HCT116 (cell line): Measurements from ENCODE around the gene CDK11B. TPM values are rescaled to one million over a fixed set of nuclear protein-coding genes. Genes with fewer than 3 reads are reported as not detected.

Source experiments
- ATAC-seq: fragments of 200-7000 bp; cut with Tn5 transposase; 2 replicates; pipeline ENCODE4 v1.9.1; 2020; ENCODE audit warnings: mild to moderate bottlenecking, moderate library complexity
- BruUV-seq: library from RNA; stranded (reverse); fragments of 400-500 nt; replicated peaks from 2 replicates; lab custom pipeline; 2021; lab: Mats Ljungman, UMichigan
- CTCF ChIA-PET: fragments of 300-600 bp; sonication (Branson Sonifier 250); formaldehyde crosslinking; loops from one replicate; lab custom pipeline; 2021; ENCODE audit warnings: antibody characterized with exemption; lab: Charles Lee
- POLR2A ChIA-PET: fragments of 300-600, 350-600 bp; sonication (Branson Sonifier 250); formaldehyde crosslinking; loops from one replicate; lab custom pipeline; 2021; ENCODE audit warnings: antibody characterized with exemption; lab: Charles Lee
- RAD21 ChIA-PET, 2 experiments: fragments of 300-600 bp; sonication (Branson Sonifier 250); formaldehyde crosslinking; loops; one replicate each; lab custom pipeline; 2023; ENCODE audit warnings: low total read pairs in 2 of 2; ENCODE audit not compliant: uncharacterized antibody in 2 of 2, unreplicated experiment in 2 of 2, low non-redundant PET in 1 of 2; lab: Charles Lee
- DNase-seq: peaks from one replicate; pipeline ENCODE4 v3.0.0-alpha.2; 2010; ENCODE audit warnings: low read depth, low spot score
- H2AFZ ChIP-seq: fragments of 200-600 bp; shearing (Covaris generic), sonication (generic); 2 replicates; pipeline ENCODE4 v1.6.1; 2017; ENCODE audit warnings: low read depth, mixed run types, mixed read lengths, antibody characterized with exemption, low read length; ENCODE audit not compliant: poor library complexity, severe bottlenecking
- H3K27ac ChIP-seq: 2 replicates; pipeline ENCODE4 v1.5.1; 2012; ENCODE audit warnings: low read depth, low read length
- H3K27me3 ChIP-seq: fragments of 200-600 bp; sonication (generic); 2 replicates; pipeline ENCODE4 v1.6.1; 2016; ENCODE audit warnings: mixed run types, low read length, mixed read lengths; ENCODE audit not compliant: insufficient read depth
- H3K36me3 ChIP-seq, 2 experiments: fragments of 200-500 bp in 1 of 2; fragments of 200-600 bp in 1 of 2; sonication (Bioruptor generic) in 1 of 2; sonication (generic) in 1 of 2; 2 replicates each; pipeline versions ENCODE4 v1.5.1 to v1.6.1; 2014 to 2016; ENCODE audit warnings: low read length in 2 of 2, inconsistent platforms in 1 of 2, mixed read lengths in 1 of 2, mixed run types in 1 of 2; ENCODE audit not compliant: insufficient read depth in 2 of 2, control insufficient read depth in 1 of 2
- H3K4me1 ChIP-seq, 2 experiments: fragments of 200-600 bp in 1 of 2; sonication (generic) in 1 of 2; 2 replicates each; pipeline versions ENCODE4 v1.5.1 to v1.6.1; 2012 to 2017; ENCODE audit warnings: low read length in 2 of 2, inconsistent platforms in 1 of 2, mild to moderate bottlenecking in 1 of 2, mixed read lengths in 1 of 2, mixed run types in 1 of 2, moderate library complexity in 1 of 2; ENCODE audit not compliant: insufficient read depth in 2 of 2, control insufficient read depth in 1 of 2
- H3K4me2 ChIP-seq: fragments of 200-600 bp; sonication (generic); 2 replicates; pipeline ENCODE4 v1.6.1; 2017; ENCODE audit warnings: mixed run types, low read length, mixed read lengths
- H3K4me3 ChIP-seq, 2 experiments: fragments of 200-600 bp in 1 of 2; sonication (generic) in 1 of 2; replicated peaks in 1 of 2; 2 replicates each; pipeline ENCODE4 v1.5.1; 2011 to 2016; ENCODE audit warnings: low read length in 2 of 2, control low read depth in 1 of 2, low read depth in 1 of 2, mild to moderate bottlenecking in 1 of 2, mixed read lengths in 1 of 2, mixed run types in 1 of 2
- H3K79me2 ChIP-seq: fragments of 200-600 bp; sonication (generic); 2 replicates; pipeline ENCODE4 v1.6.1; 2017; ENCODE audit warnings: mild to moderate bottlenecking, mixed run types, low read length, moderate library complexity, mixed read lengths; ENCODE audit not compliant: insufficient read depth
- H3K9ac ChIP-seq: fragments of 200-600 bp; sonication (generic); 2 replicates; pipeline ENCODE4 v1.6.1; 2016; ENCODE audit warnings: low read length, mixed read lengths
- H3K9me2 ChIP-seq: fragments of 200-600 bp; sonication (generic), shearing (Covaris generic); 2 replicates; pipeline ENCODE4 v1.6.1; 2017; ENCODE audit warnings: mixed run types, mild to moderate bottlenecking, moderate library complexity; ENCODE audit not compliant: insufficient read depth
- H3K9me3 ChIP-seq, 2 experiments: fragments of 200-500 bp in 1 of 2; fragments of 200-600 bp in 1 of 2; sonication (Bioruptor generic) in 1 of 2; sonication (generic) in 1 of 2; 2 replicates each; pipeline ENCODE4 v1.6.1; 2014 to 2017; ENCODE audit warnings: low read length in 2 of 2, mixed read lengths in 2 of 2, inconsistent platforms in 1 of 2, low read depth in 1 of 2, mild to moderate bottlenecking in 1 of 2, mixed run types in 1 of 2, moderate library complexity in 1 of 2; ENCODE audit not compliant: control insufficient read depth in 1 of 2, insufficient read depth in 1 of 2
- H4K20me1 ChIP-seq: fragments of 200-600 bp; sonication (generic), shearing (Covaris generic); 2 replicates; pipeline ENCODE4 v1.6.1; 2017; ENCODE audit warnings: mixed run types, mild to moderate bottlenecking, moderate library complexity; ENCODE audit not compliant: insufficient read depth
- CBX3 ChIP-seq: IDR thresholded peaks from 2 replicates; pipeline ENCODE4 v1.6.1; 2012; ENCODE audit warnings: low read depth
- CEBPB ChIP-seq: IDR thresholded peaks from 2 replicates; pipeline ENCODE4 v1.6.1; 2012; ENCODE audit warnings: low read depth
- CTCF ChIP-seq, 3 experiments: fragments of 200-600 bp in 1 of 3; sonication (generic) in 1 of 3; IDR thresholded peaks in 2 of 3; conservative IDR thresholded peaks in 1 of 3; 2 replicates each; pipeline ENCODE4 v1.5.1; 2012 to 2017; ENCODE audit warnings: low read depth in 2 of 3, low read length in 2 of 3, antibody characterized with exemption in 1 of 3, borderline replicate concordance in 1 of 3, control low read depth in 1 of 3, mild to moderate bottlenecking in 1 of 3, mixed read lengths in 1 of 3, mixed run types in 1 of 3, moderate library complexity in 1 of 3; ENCODE audit not compliant: insufficient read depth in 1 of 3
- EGR1 ChIP-seq: IDR thresholded peaks from 2 replicates; pipeline ENCODE4 v1.6.1; 2012; ENCODE audit warnings: low read depth
- ELF1 ChIP-seq: IDR thresholded peaks from 2 replicates; pipeline ENCODE4 v1.6.1; 2012; ENCODE audit warnings: low read depth, borderline replicate concordance
- EZH2 ChIP-seq: fragments of 200-600 bp; sonication (generic); IDR thresholded peaks from 2 replicates; pipeline ENCODE4 v1.6.1; 2017; ENCODE audit warnings: antibody characterized with exemption, mixed run types
- FOSL1 ChIP-seq: IDR thresholded peaks from 2 replicates; pipeline ENCODE4 v1.6.1; 2012; ENCODE audit warnings: low read depth
- JUND ChIP-seq: IDR thresholded peaks from 2 replicates; pipeline ENCODE4 v1.6.1; 2012
- MAX ChIP-seq: IDR thresholded peaks from 2 replicates; pipeline ENCODE4 v1.6.1; 2012
- POLR2AphosphoS5 ChIP-seq: IDR thresholded peaks from 2 replicates; pipeline ENCODE4 v1.6.1; 2011; ENCODE audit warnings: mild to moderate bottlenecking, low read depth, low read length, moderate library complexity
- SIN3A ChIP-seq: IDR thresholded peaks from 2 replicates; pipeline ENCODE4 v1.6.1; 2012; ENCODE audit warnings: low read depth
- SP1 ChIP-seq: IDR thresholded peaks from 2 replicates; pipeline ENCODE4 v1.6.1; 2012; ENCODE audit warnings: low read depth
- SRF ChIP-seq: IDR thresholded peaks from 2 replicates; pipeline ENCODE4 v1.6.1; 2012; ENCODE audit warnings: low read depth
- YY1 ChIP-seq: IDR thresholded peaks from 2 replicates; pipeline ENCODE4 v1.6.1; 2011; ENCODE audit warnings: low read length, low read depth, moderate library complexity, mild to moderate bottlenecking; ENCODE audit not compliant: insufficient replicate concordance; ENCODE audit errors: extremely low read depth
- ZFX ChIP-seq: fragments of 450-650 bp; IDR thresholded peaks from 2 replicates; pipeline ENCODE4 v1.6.1; 2017
- ZNF274 ChIP-seq: fragments of 200-500 bp; sonication (Bioruptor generic); IDR thresholded peaks from 2 replicates; pipeline ENCODE4 v1.6.1; 2014; ENCODE audit warnings: mild to moderate bottlenecking, low read depth, low read length, inconsistent platforms
- intact Hi-C: fragments of 100-400 bp; cut with micrococcal nuclease; formaldehyde crosslinking; loops from 2 replicates; pipeline ENCODE4 v1.10.0; 2022
- total RNA-seq: library from RNA; stranded (reverse); gene quantifications from one replicate; pipeline ENCODE4 v1.2.1, GENCODE V29; 2021; ENCODE audit not compliant: unreplicated experiment

The CDK11B gene
- total RNA-seq, 1 experiment from 2014 or later, result 31.5 TPM

- TF ChIP-seq EZH2 (no peak), MAX (no peak), CEBPB (no peak), CTCF (IDR thresholded peaks at IDR 0.05 in 2 of 3, conservative IDR thresholded peaks at IDR 0.05 in 1 of 3; ENCODE audit: borderline replicate concordance in 1 of 3, insufficient read depth in 1 of 3, low read depth in 2 of 3, low read length in 2 of 3) (no peak), SIN3A (no peak), POLR2AphosphoS5 (no peak), JUND (no peak), EGR1 (no peak), CBX3 (no peak), FOSL1 (no peak), SRF (no peak), ZFX (no peak), ELF1 (no peak), YY1 (no peak), SP1 (no peak), ZNF274 (no peak)
- ATAC-seq (no peak), DNase-seq (no peak)
- H3K36me3 ChIP-seq, result no peaks in the 10 kb centered on the region; a peak in 1 of 4 replicates
- no peaks in the 10 kb centered on the region for H3K27me3 ChIP-seq
- intact Hi-C loops, result no loop called here
- H4K20me1 ChIP-seq, result no peaks in the 10 kb centered on the region
- peaks cover 6% of the 10 kb centered on the region; the same call in 1 of the 2 replicates for H3K79me2 ChIP-seq
- no peak overlapping the region for H3K4me3 ChIP-seq
- H2AFZ ChIP-seq, result no peak overlapping the region
- H3K4me1 ChIP-seq, result peaks cover 4 to 35% of the 10 kb centered on the region in 2 experiments
- no peaks in the 10 kb centered on the region for H3K9me2 ChIP-seq
- H3K9me3 ChIP-seq, result no peaks in the 10 kb centered on the region
- no TSS peak for BruUV-seq
- POLR2A ChIA-PET, result no interaction called here
- H3K4me2 ChIP-seq, result no peak overlapping the region
- no peak overlapping the region; the same call in 1 of the 2 replicates for H3K27ac ChIP-seq
- H3K9ac ChIP-seq, result no peak overlapping the region
- RAD21 ChIA-PET, result no interaction called here
- CTCF ChIA-PET, result no interaction called here
Measured at GRCh38 chr1:1623181-1623630, 35.6 kb downstream of the CDK11B start.
